ENCODE measurements around the gene M1AP. TPM values are rescaled to one million over a fixed set of nuclear protein-coding genes. Genes with fewer than 3 reads are reported as not detected.

M1AP gene
- total and polyA plus RNA-seq, 2 of the 8 experiments (the other 6 are each of a cell fraction or from before 2014, with no cell fraction given) = 4.8 TPM

DNA sequence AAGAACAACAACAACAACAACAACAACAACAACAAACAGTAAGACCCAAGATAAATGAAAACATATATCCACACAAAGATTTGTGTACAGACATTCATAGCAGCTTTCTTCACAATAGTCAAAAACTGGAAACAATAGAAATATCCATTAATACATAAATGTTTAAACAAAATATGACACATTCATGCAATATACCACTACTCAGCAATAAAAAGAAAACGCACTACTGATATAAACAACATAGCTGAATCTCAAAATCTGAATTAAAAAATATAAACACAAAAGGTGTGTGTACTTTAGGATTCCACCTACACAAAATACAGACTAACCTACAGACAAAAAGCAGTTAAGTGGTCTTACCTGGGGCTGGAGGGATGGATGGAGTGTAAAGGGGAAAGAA lies 51.5 kb downstream of the M1AP start:
- 75% methylated on average over 1 of the region's 1 CpG; no CpG with 5 or more reads in 1 of the 2 experiments for WGBS, 2 experiments (ENCODE audit: extremely low coverage in 1 of 2, insufficient coverage in 1 of 2, insufficient read length in 1 of 2, insufficient replicate concordance in 2 of 2, low coverage in 1 of 2, low lambda C conversion rate in 2 of 2, missing lambda C conversion rate in 1 of 2)
- Histone ChIP-seq H4K8ac (ENCODE audit: extremely low read depth, insufficient read depth, low read length) (no peak overlapping the region), H3K79me2 (ENCODE audit: control insufficient read depth in 1 of 2, insufficient read depth in 2 of 2, low read length in 2 of 2) (no peaks in the 10 kb centered on the region), H3K56ac (replicated peaks; ENCODE audit: insufficient read length, low read depth, low read length) (no peak overlapping the region), H3K23ac (ENCODE audit: insufficient read length) (no peak overlapping the region), H2AFZ (ENCODE audit: low read length) (no peak overlapping the region), H3K36me3 (ENCODE audit: control insufficient read depth in 2 of 4, insufficient read depth in 4 of 4, low read length in 3 of 4) (no peaks in the 10 kb centered on the region), H3K23me2 (ENCODE audit: low read depth, low read length) (no peaks in the 10 kb centered on the region), H4K91ac (replicated peaks; ENCODE audit: insufficient read length, low read length) (no peak overlapping the region), H3K27ac (ENCODE audit: low read depth, low read length) (no peak overlapping the region), H3K79me1 (ENCODE audit: low read depth, low read length) (no peaks in the 10 kb centered on the region), H3K4me3 (ENCODE audit: extremely low read depth in 1 of 4, insufficient read depth in 2 of 4, low read depth in 3 of 4, low read length in 4 of 4) (no peak overlapping the region), H2BK15ac (ENCODE audit: low read length) (no peak overlapping the region), H4K20me1 (replicated peaks in 1 of 2; ENCODE audit: control insufficient read depth in 1 of 2, insufficient read depth in 2 of 2, low read length in 2 of 2) (no peaks in the 10 kb centered on the region), H2BK20ac (ENCODE audit: low read length) (no peak overlapping the region), H3K9ac (replicated peaks in 1 of 4; ENCODE audit: extremely low read depth in 1 of 4, low read depth in 3 of 4, low read length in 3 of 4) (no peak overlapping the region), H2BK12ac (ENCODE audit: low read depth, low read length) (no peak overlapping the region), H3K4me2 (ENCODE audit: insufficient read depth in 1 of 2, low read depth in 2 of 2, low read length in 2 of 2) (no peak overlapping the region), H3K4ac (replicated peaks; ENCODE audit: insufficient read length, low read depth, low read length) (no peak overlapping the region), H2AK5ac (ENCODE audit: low read depth, low read length) (no peak overlapping the region), H3K14ac (ENCODE audit: insufficient read length) (no peak overlapping the region), H2BK120ac (replicated peaks; ENCODE audit: low read depth, low read length) (no peak overlapping the region), H3K9me3 (ENCODE audit: insufficient read depth in 2 of 2, low read depth in 1 of 2, low read length in 1 of 2) (no peaks in the 10 kb centered on the region), H3K27me3 (replicated peaks in 1 of 4; ENCODE audit: control insufficient read depth in 3 of 4, extremely low read depth in 1 of 4, insufficient read depth in 3 of 4, low read length in 3 of 4) (no peaks in the 10 kb centered on the region), H2BK5ac (ENCODE audit: low read depth, low read length) (no peak overlapping the region), H3K18ac (ENCODE audit: extremely low read depth, low read length) (no peak overlapping the region), H4K5ac (ENCODE audit: insufficient read length, low read depth, low read length) (no peak overlapping the region), H3K4me1 (replicated peaks in 1 of 4; ENCODE audit: control insufficient read depth in 3 of 4, insufficient read depth in 4 of 4, low read length in 3 of 4) (no peaks in the 10 kb centered on the region)
- POLR2A ChIA-PET (ENCODE audit: partially characterized antibody) = no interaction called here
- TF ChIP-seq, protein P1, sequence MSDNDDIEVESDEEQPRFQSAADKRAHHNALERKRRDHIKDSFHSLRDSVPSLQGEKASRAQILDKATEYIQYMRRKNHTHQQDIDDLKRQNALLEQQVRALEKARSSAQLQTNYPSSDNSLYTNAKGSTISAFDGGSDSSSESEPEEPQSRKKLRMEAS (IDR thresholded peaks at IDR 0.05) = no peak
- TF ChIP-seq NRF1 (IDR thresholded peaks at IDR 0.05; ENCODE audit: low read depth, low read length) (no peak), TAF1 (IDR thresholded peaks at IDR 0.05; ENCODE audit: low read depth, low read length) (no peak), SP4 (IDR thresholded peaks at IDR 0.05; ENCODE audit: low read length) (no peak), GTF2F1 (IDR thresholded peaks at IDR 0.05; ENCODE audit: borderline replicate concordance, low read depth, low read length) (no peak), YY1 (IDR thresholded peaks at IDR 0.05; ENCODE audit: low read depth, low read length) (no peak)
- FAIRE-seq (no peak), DNase-seq (ENCODE audit: low read depth in 1 of 2, low spot score in 2 of 2) (no peak)
- CTCF ChIA-PET (ENCODE audit: partially characterized antibody) = interaction anchor here (1.3 kb wide), 1 partner anchor 9 kb away, joined by 10 read pairs; no protein-coding TSS in a partner anchor
